IPS-15b (cell line): ENCODE results near the gene UNC93B1.

ENCODE experiments used
- H3K27me3 ChIP-seq: one replicate; pipeline ENCODE4 v1.6.1; 2013; ENCODE audit warnings: low read length; ENCODE audit not compliant: control insufficient read depth, insufficient read depth
- H3K36me3 ChIP-seq: one replicate; pipeline ENCODE4 v1.6.1; 2013; ENCODE audit warnings: low read length; ENCODE audit not compliant: control insufficient read depth, insufficient read depth
- H3K4me1 ChIP-seq: one replicate; pipeline ENCODE4 v1.6.1; 2013; ENCODE audit warnings: mild to moderate bottlenecking, low read length; ENCODE audit not compliant: control insufficient read depth, insufficient read depth
- H3K4me3 ChIP-seq: one replicate; pipeline ENCODE4 v1.5.1; 2013; ENCODE audit warnings: low read depth, low read length
- H3K9ac ChIP-seq: one replicate; pipeline ENCODE4 v1.6.1; 2013; ENCODE audit warnings: low read depth, mild to moderate bottlenecking, low read length
- H3K9me3 ChIP-seq: one replicate; pipeline ENCODE4 v1.6.1; 2013; ENCODE audit warnings: mild to moderate bottlenecking, low read length; ENCODE audit not compliant: control insufficient read depth, insufficient read depth

The UNC93B1 gene

GRCh38 chr11:68003846-68004550 is at the start of gene UNC93B1:
UNC93B1 (minus strand) TSS chr11:68004097; CDS start chr11:68004043, 54 bp downstream.
- H3K9me3 ChIP-seq: no peaks in the 10 kb centered on the region
- peak within 1 kb of the TSS; percentile 49 for H3K4me3 ChIP-seq
- no peaks in the 10 kb centered on the region for H3K36me3 ChIP-seq
- H3K4me1 ChIP-seq: peaks cover 2% of the 10 kb centered on the region
- H3K9ac ChIP-seq: no peak within 1 kb of the TSS
- H3K27me3 ChIP-seq: no peaks in the 10 kb centered on the region

DNA sequence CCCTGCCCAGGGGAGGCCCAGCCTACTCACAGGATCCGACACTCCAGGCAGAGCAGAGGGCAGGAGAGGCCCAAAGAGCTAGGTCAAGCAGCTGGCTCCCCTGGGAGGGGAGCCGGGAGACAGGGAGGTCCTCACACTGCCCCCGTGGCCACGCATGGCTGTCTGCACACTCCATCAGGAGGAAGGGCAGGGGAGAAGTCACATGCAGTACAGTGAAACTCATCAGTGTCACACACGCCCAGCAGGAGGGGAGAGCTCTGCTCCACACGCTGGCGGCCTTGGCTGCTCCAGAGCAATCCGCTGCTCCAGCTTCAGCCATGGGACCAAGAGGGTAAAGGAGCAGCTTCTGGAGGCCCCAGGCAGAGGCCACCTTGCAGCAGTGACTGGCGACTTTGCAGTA is 49.2 kb upstream of the UNC93B1 start:
- no peaks in the 10 kb centered on the region for H3K4me1 ChIP-seq

DNA sequence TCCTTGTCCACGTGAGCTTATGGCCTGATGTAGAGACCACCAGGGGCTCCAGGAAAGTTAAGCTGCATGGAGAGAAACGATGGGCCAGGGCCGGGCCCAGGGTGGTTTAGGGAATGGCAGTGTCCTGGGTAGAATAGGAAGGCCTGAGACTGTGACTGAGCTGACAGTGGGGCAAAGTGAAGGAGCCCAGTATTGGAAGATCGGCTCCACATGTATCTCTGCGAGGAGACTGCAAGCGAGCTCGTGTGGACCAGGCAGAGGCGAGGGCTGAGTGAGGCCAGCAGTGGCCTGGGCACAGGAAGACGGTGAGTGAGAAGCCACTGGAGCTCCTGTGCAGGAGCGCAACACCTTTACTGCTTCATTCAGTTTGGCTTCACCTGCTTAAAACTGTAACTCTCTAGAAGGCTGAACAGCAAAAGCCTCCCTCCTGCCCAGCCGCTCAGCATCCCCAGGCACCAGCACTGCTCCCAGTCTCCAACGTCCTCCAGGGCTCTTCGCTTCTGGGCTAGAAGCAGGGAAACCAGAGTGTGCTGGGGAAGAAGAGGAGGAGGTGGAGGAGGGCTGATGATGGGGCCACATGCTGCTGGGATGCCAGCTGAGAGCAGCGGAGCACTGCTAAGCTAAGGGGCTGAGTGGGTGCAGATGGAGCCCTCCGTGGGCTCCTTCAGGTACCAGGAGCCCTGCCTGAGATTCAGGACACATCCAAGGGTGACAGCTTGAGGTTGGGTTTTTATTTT is 48.4 kb upstream of the UNC93B1 start:
- Histone ChIP-seq H3K36me3 (peaks cover 12% of the 10 kb centered on the region), H3K9me3 (no peaks in the 10 kb centered on the region), H3K9ac (no peak overlapping the region), H3K4me1 (no peaks in the 10 kb centered on the region), H3K4me3 (no peak overlapping the region), H3K27me3 (no peaks in the 10 kb centered on the region)

More for the DNA sequence above, 49.2 kb upstream of the UNC93B1 start:
- H3K4me3 ChIP-seq: no peak overlapping the region
- no peaks in the 10 kb centered on the region for H3K27me3 ChIP-seq
- H3K9ac ChIP-seq: no peak overlapping the region
- no peaks in the 10 kb centered on the region for H3K9me3 ChIP-seq
- peaks cover 12% of the 10 kb centered on the region for H3K36me3 ChIP-seq

GRCh38 chr11:68051191-68052136 is 47.6 kb upstream of the UNC93B1 start:
- peaks cover 13% of the 10 kb centered on the region for H3K36me3 ChIP-seq
- H3K9me3 ChIP-seq: no peaks in the 10 kb centered on the region
- no peaks in the 10 kb centered on the region for H3K4me1 ChIP-seq
- H3K9ac ChIP-seq: no peak overlapping the region
- H3K4me3 ChIP-seq: no peak overlapping the region
- no peaks in the 10 kb centered on the region for H3K27me3 ChIP-seq

DNA sequence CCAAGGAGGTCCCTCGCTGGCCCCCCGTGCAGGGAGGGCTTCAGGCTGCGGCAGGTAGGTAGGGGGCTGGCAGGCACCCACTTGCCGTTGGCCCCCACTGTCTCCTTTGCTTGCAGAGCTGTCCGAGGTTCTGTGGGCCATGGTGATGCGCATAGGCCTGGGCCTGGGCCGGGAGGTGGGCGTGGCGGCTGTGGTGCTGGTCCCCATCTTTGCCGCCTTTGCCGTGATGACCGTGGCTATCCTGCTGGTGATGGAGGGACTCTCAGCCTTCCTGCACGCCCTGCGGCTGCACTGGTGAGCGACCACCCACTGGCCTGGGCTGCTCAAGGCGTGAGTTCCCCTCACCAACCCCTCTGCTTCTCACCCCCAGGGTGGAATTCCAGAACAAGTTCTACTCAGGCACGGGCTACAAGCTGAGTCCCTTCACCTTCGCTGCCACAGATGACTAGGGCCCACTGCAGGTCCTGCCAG is 46.5 kb upstream of the UNC93B1 start:
- Histone ChIP-seq H3K36me3 (peaks cover 19% of the 10 kb centered on the region), H3K9me3 (no peaks in the 10 kb centered on the region), H3K9ac (no peak overlapping the region), H3K4me3 (no peak overlapping the region), H3K27me3 (no peaks in the 10 kb centered on the region), H3K4me1 (no peaks in the 10 kb centered on the region)

- Histone ChIP-seq H3K9ac (no peak overlapping the region), H3K4me1 (no peaks in the 10 kb centered on the region), H3K36me3 (peaks cover 23% of the 10 kb centered on the region)
Measured at GRCh38 chr11:68049509-68050370, 45.8 kb upstream of the UNC93B1 start.

DNA sequence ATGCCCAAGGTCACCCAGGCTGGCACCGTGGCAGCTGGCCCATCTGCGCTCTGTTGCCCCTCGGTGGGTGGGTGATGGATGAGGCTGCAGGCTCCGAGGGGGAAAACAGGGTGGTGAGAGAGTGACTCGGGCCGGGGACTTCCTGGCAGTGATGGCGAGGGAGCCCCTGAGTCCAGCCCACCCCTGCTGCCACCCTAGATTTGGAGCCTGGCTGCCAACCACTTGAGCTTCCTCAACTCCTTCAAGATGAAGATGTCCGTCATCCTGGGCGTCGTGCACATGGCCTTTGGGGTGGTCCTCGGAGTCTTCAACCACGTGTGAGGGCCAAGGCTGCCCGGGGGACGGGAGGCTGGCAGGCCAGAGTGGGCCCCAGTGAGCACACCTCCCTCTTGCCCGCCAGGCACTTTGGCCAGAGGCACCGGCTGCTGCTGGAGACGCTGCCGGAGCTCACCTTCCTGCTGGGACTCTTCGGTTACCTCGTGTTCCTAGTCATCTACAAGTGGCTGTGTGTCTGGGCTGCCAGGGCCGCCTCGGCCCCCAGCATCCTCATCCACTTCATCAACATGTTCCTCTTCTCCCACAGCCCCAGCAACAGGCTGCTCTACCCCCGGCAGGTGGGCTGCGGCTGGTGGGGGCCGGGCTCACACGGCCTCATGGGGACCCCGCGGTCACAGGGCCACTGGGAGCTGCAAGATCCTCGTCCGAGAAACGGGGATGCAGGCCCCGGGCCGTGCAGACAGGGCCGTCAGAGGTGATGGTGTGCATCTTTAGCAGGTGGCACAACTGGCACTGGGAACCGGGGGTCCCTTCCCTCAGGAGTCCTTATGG is 45.0 kb upstream of the UNC93B1 start:
- H3K9ac ChIP-seq: no peak overlapping the region
- H3K36me3 ChIP-seq: peaks cover 26% of the 10 kb centered on the region
- H3K27me3 ChIP-seq: no peaks in the 10 kb centered on the region
- no peaks in the 10 kb centered on the region for H3K4me1 ChIP-seq
- no peak overlapping the region for H3K4me3 ChIP-seq
- H3K9me3 ChIP-seq: no peaks in the 10 kb centered on the region

More at GRCh38 chr11:68049509-68050370, 45.8 kb upstream of the UNC93B1 start:
- H3K27me3 ChIP-seq: no peaks in the 10 kb centered on the region
- H3K4me3 ChIP-seq: no peak overlapping the region
- no peaks in the 10 kb centered on the region for H3K9me3 ChIP-seq

GRCh38 chr11:68047437-68048290 is 43.8 kb upstream of the UNC93B1 start:
- Histone ChIP-seq H3K36me3 (peaks cover 26% of the 10 kb centered on the region), H3K4me3 (no peak overlapping the region), H3K27me3 (no peaks in the 10 kb centered on the region), H3K9ac (no peak overlapping the region), H3K4me1 (no peaks in the 10 kb centered on the region), H3K9me3 (no peaks in the 10 kb centered on the region)

DNA sequence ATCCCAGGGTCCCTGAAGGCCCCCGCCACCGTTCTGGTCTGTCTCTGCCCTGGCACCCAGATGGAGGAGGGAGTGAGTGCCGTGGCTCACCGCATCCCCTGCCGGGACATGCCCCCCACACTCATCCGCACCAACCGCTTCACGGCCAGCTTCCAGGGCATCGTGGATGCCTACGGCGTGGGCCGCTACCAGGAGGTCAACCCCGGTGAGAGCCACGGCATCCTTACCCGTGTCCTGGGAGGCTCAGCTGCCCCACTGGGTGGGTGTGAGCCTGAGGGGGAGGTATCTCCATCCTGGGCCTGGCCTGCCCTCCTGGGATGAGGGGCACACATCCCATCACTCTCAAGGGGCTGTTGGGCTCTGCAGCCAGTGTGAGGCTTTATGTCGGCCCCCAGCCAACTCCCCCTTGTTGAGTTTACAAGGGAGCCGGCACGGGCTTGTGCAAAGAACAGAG is 41.0 kb upstream of the UNC93B1 start:
- H3K9ac ChIP-seq: no peak overlapping the region
- peaks cover 2% of the 10 kb centered on the region for H3K4me1 ChIP-seq
- no peaks in the 10 kb centered on the region for H3K9me3 ChIP-seq
- H3K4me3 ChIP-seq: no peak overlapping the region
- peaks cover 22% of the 10 kb centered on the region for H3K36me3 ChIP-seq
- no peaks in the 10 kb centered on the region for H3K27me3 ChIP-seq
